ENCODE measurements around the gene ZNF235. TPM values are rescaled to one million over a fixed set of nuclear protein-coding genes. Genes with fewer than 3 reads are reported as not detected.

ZNF235 gene
- total RNA-seq, 3 donors from 2014 or later (not counting 1 experiment from before 2014, with no cell fraction given): 6.7 to 11.6 (median 8.1) TPM

- intact Hi-C loops (cut with micrococcal nuclease): no loop called here
- H3K36me3 ChIP-seq (ENCODE audit: control insufficient read depth, insufficient read depth, low read length): no peaks in the 10 kb centered on the region
- ATAC-seq: no peak
- H3K9me3 ChIP-seq (ENCODE audit: control insufficient read depth, insufficient read depth, low read length): peaks cover 37% of the 10 kb centered on the region
- WGBS (ENCODE audit: insufficient coverage): 96% methylated on average over 5 of the region's 6 CpGs
- no peaks in the 10 kb centered on the region for H3K27me3 Mint-ChIP-seq (ENCODE audit: low read depth in 2 of 2)
- peaks cover 9 to 12% of the 10 kb centered on the region in 2 donors for H3K4me1 Mint-ChIP-seq
- no peaks in the 10 kb centered on the region for H3K27me3 ChIP-seq (ENCODE audit: control insufficient read depth, insufficient read depth, low read length)
- peaks cover 19 to 27% of the 10 kb centered on the region in 2 donors for H3K9me3 Mint-ChIP-seq
- H3K4me3 ChIP-seq (ENCODE audit: low read length): no peak overlapping the region
- H3K36me3 Mint-ChIP-seq: peaks cover 53% of the 10 kb centered on the region
- H3K27ac Mint-ChIP-seq: peak overlapping the region in 1 of 2 donors; percentile 49
- H3K4me3 Mint-ChIP-seq: peak overlapping the region; percentile 84
- TF ChIP-seq CTCF (IDR thresholded peaks at IDR 0.05): no peak
- no peak for DNase-seq
- H3K27ac ChIP-seq (ENCODE audit: low read length): no peak overlapping the region
- H3K4me1 ChIP-seq (ENCODE audit: control insufficient read depth, insufficient read depth, low read length): peaks cover 5% of the 10 kb centered on the region
Observed at GRCh38 chr19:44260695-44261446, 44.0 kb downstream of the ZNF235 start.

DNA sequence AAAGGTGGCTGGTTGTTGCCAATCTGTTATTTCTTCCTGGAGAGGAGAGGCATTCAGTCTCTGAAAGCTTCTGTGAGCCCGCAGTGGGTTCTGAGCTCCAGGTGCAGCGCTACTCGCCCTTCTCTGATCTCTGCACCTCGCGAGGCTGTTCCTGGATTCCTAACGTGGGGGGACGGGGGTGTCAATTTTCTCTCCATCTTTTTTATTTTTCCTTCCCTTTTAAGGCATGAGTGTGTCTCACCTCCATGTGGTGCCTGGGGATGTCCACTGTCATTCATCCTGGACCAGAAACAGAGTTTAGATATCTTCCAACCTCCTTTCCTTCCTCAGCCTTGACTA is 44.5 kb downstream of the ZNF235 start:
- Mint-ChIP-seq H3K4me3 (peak overlapping the region; percentile 84), H3K4me1 (peaks cover 9 to 12% of the 10 kb centered on the region in 2 donors), H3K27ac (peak overlapping the region; percentile 48 to 49), H3K9me3 (peaks cover 22 to 31% of the 10 kb centered on the region in 2 donors), H3K36me3 (peaks cover 56% of the 10 kb centered on the region), H3K27me3 (ENCODE audit: low read depth in 2 of 2) (no peaks in the 10 kb centered on the region)
- Histone ChIP-seq H3K9me3 (ENCODE audit: control insufficient read depth, insufficient read depth, low read length) (peaks cover 37% of the 10 kb centered on the region), H3K4me3 (ENCODE audit: low read length) (no peak overlapping the region), H3K27ac (ENCODE audit: low read length) (no peak overlapping the region), H3K36me3 (ENCODE audit: control insufficient read depth, insufficient read depth, low read length) (no peaks in the 10 kb centered on the region), H3K4me1 (ENCODE audit: control insufficient read depth, insufficient read depth, low read length) (peaks cover 5% of the 10 kb centered on the region), H3K27me3 (ENCODE audit: control insufficient read depth, insufficient read depth, low read length) (no peaks in the 10 kb centered on the region)
- no peak for ATAC-seq
- no peak for DNase-seq
- TF ChIP-seq CTCF (IDR thresholded peaks at IDR 0.05): no peak
- 60% methylated on average over 7 of the region's 7 CpGs for WGBS (ENCODE audit: insufficient coverage)
- intact Hi-C loops (cut with micrococcal nuclease): no loop called here

DNA sequence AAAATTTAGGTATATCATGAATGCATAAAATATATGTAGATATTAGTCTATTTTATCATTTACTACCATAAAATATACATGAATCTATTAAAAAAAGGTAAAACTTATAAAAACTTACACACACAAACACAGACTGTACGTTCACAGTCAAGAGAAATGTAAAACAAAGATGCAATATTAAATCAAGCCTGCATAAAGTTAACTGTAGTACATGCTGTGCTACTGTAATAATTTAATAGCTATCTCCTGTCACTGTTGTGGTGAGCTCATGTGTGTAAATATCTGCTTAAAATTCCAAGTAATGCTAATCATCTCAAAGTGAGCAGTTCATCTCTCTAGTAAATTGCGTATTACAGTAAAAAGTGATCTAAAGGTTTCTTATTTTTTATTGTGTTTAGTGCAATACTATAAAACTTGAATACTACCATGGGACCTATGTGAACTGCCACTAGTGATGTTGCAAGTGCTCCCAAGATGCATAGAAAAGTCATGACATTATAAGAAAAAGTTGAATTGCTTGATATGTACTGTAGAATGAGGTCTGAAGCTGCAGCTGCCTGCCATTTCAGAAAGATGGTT is 45.9 kb downstream of the ZNF235 start:
- Mint-ChIP-seq H3K27me3 (ENCODE audit: low read depth in 2 of 2) (no peaks in the 10 kb centered on the region), H3K36me3 (peaks cover 69% of the 10 kb centered on the region), H3K4me1 (peaks cover 9 to 12% of the 10 kb centered on the region in 2 donors), H3K9me3 (peaks cover 31 to 39% of the 10 kb centered on the region in 2 donors), H3K4me3 (peak overlapping the region; percentile 84), H3K27ac (no peak overlapping the region)
- H3K4me3 ChIP-seq (ENCODE audit: low read length): no peak overlapping the region
- DNase-seq: no peak
- peaks cover 5% of the 10 kb centered on the region for H3K4me1 ChIP-seq (ENCODE audit: control insufficient read depth, insufficient read depth, low read length)
- H3K27me3 ChIP-seq (ENCODE audit: control insufficient read depth, insufficient read depth, low read length): no peaks in the 10 kb centered on the region
- ATAC-seq: no peak
- peaks cover 43% of the 10 kb centered on the region for H3K9me3 ChIP-seq (ENCODE audit: control insufficient read depth, insufficient read depth, low read length)
- intact Hi-C loops (cut with micrococcal nuclease): no loop called here
- no peak for TF ChIP-seq CTCF (IDR thresholded peaks at IDR 0.05)
- H3K27ac ChIP-seq (ENCODE audit: low read length): no peak overlapping the region
- H3K36me3 ChIP-seq (ENCODE audit: control insufficient read depth, insufficient read depth, low read length): no peaks in the 10 kb centered on the region
- no CpG with 5 or more reads among the region's 2 CpGs for WGBS (ENCODE audit: insufficient coverage)

Data from natural killer cell (primary cell).